SW 1271 (cell line): Measurements from ENCODE around the gene RNASE12.
A peak's percentile ranks its signal among the peaks of the same experiment; 100 is the strongest.
"Not testable (repeated sequence)": the region's sequence is repeated elsewhere in the genome, so short reads cannot be mapped to it uniquely, and the experiment has no call there.

Experiments
- DNase-seq, 2 experiments: peaks; one replicate each; lab custom pipeline; 2025; lab: John Stamatoyannopoulos, UW

The RNASE12 gene

DNA sequence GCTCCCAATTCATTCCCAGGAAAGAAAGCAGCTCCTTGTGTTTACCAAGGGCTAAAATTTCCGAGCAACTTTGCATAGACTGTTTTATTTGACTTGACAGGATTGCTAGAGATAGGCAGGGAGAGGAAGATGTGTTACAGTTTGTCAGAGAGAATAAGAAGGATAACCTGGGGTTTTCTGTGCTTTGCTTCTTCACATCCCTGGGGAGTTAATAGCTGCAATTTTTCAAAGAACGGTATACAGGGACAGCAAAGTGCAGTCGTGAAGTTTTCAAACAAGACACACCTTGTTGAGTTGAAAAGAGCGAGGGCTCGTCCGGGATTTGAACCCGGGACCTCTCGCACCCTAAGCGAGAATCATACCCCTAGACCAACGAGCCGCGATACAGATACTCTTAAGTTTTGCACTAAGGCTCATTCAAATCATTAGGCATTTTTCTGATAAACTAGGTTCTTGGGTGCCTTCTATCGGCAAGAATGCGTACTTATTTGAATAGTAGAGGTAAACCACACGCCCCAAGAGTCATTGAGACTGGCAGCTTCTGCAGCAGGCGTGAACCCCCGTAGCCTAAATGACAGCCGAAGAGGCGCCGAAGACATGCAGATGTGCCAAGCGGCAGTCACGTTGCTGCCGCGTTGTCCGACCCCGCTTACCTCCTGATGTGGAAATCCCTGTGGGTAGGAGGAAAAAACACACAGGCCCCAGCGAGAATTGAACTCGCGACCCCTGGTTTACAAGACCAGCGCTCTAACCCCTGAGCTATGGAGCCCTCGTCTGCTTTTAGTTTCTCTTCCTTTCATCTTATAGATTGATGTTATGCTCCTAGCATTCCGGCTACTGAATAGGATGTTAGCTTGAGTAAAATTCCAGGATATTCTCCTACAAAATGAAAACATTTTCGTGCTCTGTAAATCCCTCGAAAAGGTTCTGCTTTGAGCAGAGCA lies 22.2 kb upstream of the RNASE12 start:
- DNase-seq = peak; percentile 99

DNA sequence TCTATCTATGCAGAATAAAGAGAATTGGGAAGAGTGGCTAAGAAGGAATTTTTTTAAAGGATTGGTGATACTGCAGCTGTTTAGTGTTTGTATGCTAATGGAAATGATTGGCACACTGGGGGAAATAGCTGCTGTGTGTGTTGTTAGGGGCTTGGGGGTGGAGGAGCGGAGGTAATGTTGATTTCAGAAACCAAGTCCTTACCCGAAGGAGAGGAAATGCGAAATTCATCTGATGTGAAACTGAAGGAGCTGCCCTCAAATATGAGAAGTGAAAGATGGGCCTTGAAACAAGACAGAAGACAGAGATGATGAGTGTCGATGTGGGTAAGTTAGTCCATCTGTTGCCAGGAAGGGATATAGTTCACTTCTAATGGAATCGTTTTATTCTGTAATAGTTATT lies 21.2 kb upstream of the RNASE12 start:
- DNase-seq = no peak

DNA sequence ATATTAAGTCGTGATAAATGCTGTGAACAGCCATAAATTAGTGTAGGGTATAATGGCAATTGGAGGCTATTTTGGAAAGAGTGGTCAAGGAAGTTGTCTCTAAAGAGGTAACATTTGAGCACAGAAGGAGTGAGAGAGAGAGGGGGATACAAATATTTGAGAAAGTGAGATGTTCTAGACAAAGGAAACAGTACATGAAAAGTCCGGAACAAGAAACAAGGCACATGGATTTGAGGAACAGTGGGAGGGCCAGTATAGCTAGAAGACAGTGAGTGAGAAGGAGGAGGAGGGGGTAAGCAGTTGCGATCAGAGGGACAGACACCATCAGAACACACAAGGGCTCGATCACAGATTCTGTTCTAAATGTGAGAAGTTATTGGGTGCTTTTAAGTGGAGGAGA lies 20.1 kb upstream of the RNASE12 start:
- no peak for DNase-seq

DNA sequence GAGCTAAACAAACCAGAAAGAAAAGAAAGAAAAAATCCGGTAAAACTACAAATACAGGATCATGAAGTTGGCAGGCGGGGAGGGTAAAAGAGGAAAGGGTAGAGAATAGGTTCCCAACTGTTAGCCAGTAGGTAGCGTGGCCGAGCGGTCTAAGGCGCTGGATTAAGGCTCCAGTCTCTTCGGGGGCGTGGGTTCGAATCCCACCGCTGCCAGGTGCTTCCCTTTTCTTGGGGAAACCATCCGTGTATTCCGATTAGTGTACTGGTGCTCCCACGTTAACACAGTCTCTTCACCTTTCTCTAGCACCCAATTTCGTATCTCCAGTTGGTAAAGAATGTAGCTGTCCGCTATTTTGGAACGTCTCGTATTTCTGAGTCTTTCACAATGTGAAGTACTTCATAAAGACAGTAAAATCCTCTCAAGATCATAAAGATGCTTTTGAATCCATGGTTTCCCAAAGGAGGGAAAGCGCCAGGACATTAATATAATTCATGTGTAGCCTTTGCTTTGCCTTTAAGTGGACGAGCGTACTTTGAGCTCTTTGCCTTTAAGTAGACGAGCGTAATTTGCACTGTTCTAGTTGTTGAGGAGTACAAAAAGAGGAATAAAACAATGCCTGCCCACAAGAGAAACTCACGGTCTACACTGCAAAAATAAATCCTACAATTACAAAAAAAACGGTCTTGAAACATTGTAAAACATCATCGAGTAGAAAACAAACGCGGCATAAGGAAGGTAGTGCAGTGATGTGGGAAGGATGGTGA lies 19.0 kb upstream of the RNASE12 start:
- peak; percentile 63 to 88 for DNase-seq

GRCh38 chr14:20609215-20610001 lies 18.2 kb upstream of the RNASE12 start:
- peak; percentile 75 to 91 for DNase-seq

DNA sequence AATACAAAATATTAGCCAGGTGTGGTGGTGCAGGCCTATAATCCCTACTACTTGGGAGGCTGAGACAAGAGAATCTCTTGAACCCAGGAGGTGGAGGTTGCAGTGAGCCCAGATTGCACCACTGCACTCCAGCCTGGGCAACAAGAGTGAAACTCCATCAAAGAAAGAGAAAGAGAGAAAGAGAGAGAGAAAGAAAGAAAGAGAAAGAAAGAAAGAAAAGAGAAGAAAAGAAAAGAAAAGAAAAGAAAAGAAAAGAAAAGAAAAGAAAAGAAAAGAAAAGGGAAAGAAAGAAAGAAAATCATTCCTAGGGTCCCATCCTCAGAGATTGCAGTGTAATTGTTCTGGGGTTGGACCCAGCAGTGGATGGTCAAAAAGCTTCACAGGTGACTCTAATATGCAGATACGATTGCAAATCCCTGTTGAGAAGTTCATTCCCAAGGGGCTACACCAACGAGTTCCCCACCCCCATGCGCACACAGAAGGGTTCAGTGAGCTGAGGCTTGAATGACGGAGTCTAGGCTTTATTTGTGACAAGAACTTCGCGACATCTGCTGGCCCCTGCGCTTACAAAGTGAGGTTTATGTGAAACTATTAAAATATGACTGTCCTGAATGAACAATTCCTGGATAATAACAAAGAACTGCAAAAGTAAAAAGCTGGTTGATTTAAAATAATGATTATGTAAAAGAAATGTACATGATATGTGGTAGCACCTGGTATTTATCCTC lies 17.4 kb upstream of the RNASE12 start:
- DNase-seq = no peak

GRCh38 chr14:20607617-20608016 lies 16.4 kb upstream of the RNASE12 start:
- no peak for DNase-seq

DNA sequence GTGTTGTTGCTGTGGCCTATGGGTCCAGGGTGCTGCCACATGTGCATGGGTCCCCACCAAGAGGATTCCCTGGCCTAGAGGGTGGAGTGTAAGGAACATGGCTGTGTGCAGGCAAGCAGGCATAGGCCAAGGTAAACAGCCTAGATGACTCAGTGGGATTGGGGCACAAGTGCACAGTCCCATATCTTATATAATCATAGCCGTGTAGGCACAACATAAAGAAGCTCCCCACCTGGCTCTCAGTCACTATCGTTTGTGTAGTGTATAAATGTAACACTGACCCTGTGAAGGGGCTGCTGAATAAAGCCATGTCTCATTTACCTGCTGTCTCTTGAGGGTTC lies 15.7 kb upstream of the RNASE12 start:
- DNase-seq = no peak

- DNase-seq = peak in 1 of 2 experiments; percentile 58
Observed at GRCh38 chr14:20606190-20606901, 15.2 kb upstream of the RNASE12 start.

GRCh38 chr14:20603813-20604690 lies 12.9 kb upstream of the RNASE12 start:
- no peak for DNase-seq

- no peak for DNase-seq
Observed at GRCh38 chr14:20602583-20602982, 11.4 kb upstream of the RNASE12 start.

GRCh38 chr14:20601522-20601921 lies 10.3 kb upstream of the RNASE12 start:
- DNase-seq = no peak

- DNase-seq = no peak
Observed at GRCh38 chr14:20597108-20597507, 5.9 kb upstream of the RNASE12 start.

DNA sequence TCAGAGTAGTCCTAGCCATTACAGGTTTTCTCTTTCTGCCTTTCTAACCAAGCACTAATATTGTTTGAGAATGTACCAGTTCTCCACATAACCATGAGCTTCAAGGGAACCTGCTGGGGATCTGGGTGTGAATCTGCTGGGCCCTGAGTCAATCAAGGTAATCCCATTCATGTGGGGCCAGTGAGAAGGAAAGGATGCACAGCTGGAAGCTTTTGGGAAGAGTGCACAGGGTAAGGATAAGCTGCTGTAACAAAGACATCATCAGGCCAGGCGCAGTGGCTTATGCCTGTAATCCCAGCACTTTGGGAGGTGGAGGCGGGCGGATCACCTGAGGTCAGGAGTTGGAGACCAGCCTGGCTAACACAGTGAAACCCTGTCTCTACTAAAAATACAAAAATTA lies 4.5 kb upstream of the RNASE12 start:
- DNase-seq = not testable (repeated sequence)

DNA sequence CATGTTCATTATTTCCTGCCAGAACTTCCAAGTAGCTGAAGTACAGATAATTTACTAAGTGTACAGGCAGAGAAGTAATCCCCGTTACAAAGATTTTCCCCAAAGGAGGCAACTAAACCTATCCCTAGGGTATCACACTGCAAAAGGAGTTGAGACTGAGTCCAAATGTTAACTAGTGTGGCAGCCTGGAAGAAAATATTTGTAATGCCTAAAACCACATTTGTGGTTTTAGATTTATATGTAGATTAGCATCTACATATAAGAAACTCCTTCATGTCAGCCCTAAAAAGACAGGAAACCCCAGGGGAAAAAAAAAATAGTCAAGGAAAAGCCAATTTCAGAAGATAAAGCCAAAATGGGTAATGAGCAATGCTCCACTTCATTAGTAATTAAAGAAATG lies 1.4 kb upstream of the RNASE12 start:
- DNase-seq = no peak

DNA sequence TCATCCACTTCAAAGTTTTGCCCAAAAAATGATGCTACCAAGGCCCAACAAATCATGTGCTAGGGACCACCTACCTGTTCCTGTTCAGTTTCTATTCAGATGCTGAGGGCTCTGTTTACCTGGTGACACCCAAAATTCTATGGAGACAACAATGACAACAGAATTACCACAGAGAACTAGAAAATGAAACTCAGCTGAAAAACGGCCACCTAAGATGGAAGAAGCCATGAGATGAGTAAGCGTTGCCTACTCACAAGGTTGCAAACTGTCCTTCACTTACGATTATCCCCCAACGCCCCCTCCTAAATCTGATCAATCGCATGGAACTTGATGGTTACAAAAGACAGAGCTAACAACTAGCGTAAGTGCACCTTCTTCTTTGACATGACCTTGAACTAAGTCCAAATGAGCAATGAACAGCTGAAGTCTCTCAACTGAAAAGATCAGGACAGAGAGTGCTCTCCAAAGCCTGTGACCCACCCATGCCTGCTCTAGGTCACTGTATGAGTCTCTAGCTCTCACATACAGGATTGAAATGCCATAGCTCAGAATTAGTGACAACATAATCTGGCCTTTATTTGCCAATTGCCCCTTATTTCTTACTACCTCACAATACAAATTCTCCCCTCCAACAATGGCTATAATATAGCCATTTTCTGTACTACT lies 3.6 kb downstream of the RNASE12 start, which contains the start of gene RNASE11:
TSS of gene RNASE11 (minus strand) at position 513 of the 666 bp plus-strand sequence.
- no peak for DNase-seq

- DNase-seq = no peak
Observed at GRCh38 chr14:20583908-20584307, 7.3 kb downstream of the RNASE12 start.

GRCh38 chr14:20583142-20583541 lies 8.0 kb downstream of the RNASE12 start:
- no peak for DNase-seq

DNA sequence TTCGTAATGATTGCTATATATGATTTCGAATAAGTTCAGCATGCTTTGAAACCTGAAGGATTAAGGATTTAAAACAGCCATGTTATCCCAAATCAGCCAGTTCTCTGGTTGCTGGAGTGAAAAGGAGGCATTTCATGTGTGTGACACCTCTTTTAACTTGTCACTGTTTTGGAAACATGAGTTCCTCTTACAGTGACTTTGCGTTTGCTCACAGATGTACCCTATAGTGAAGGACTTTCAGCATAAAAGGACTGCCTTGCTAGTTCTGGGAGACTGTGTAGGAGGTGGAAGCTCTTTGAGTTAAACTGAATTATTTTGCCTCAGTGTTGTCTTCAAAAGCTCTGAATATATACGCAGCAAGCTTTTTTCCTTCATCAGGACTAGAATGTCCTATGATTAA lies 10.9 kb downstream of the RNASE12 start:
- no peak for DNase-seq
